SU-DHL-6 (cell line): ENCODE measurements around the gene DBF4B.

Source experiments
- H2AFZ ChIP-seq: fragments of 200-600 bp; sonication (generic); 2 replicates; pipeline ENCODE4 v1.6.1; 2014; ENCODE audit warnings: low read depth, mild to moderate bottlenecking, moderate library complexity, mixed read lengths, antibody characterized with exemption, low read length; ENCODE audit not compliant: severe bottlenecking
- H3F3A ChIP-seq: fragments of 200-600 bp; shearing (Covaris generic); 2 replicates; pipeline ENCODE4 v1.6.0; 2016; ENCODE audit warnings: antibody characterized with exemption, mild to moderate bottlenecking; ENCODE audit not compliant: insufficient read depth
- H3K27ac ChIP-seq: fragments of 200-600 bp; sonication (generic); 2 replicates; pipeline ENCODE4 v1.5.1; 2016; ENCODE audit warnings: low read depth, mild to moderate bottlenecking, low read length, moderate library complexity, mixed read lengths
- H3K27me3 ChIP-seq: fragments of 200-600 bp; sonication (generic), shearing (Covaris generic); 2 replicates; pipeline ENCODE4 v1.6.0; 2014; ENCODE audit warnings: mild to moderate bottlenecking, low read length
- H3K36me3 ChIP-seq: fragments of 200-600 bp; sonication (generic); 2 replicates; pipeline ENCODE4 v1.6.1; 2014; ENCODE audit warnings: mild to moderate bottlenecking, low read length, mixed read lengths
- H3K4me2 ChIP-seq: fragments of 300-600, 200-600 bp; shearing (Covaris generic), sonication (generic); 2 replicates; pipeline ENCODE4 v1.6.0; 2014; ENCODE audit warnings: low read length, low read depth, mild to moderate bottlenecking; ENCODE audit not compliant: poor library complexity, severe bottlenecking
- H3K4me3 ChIP-seq: fragments of 200-600 bp; sonication (generic); 2 replicates; pipeline ENCODE4 v1.5.1; 2014; ENCODE audit warnings: antibody characterized with exemption, low read length, mild to moderate bottlenecking, mixed read lengths; ENCODE audit not compliant: insufficient read depth, poor library complexity, severe bottlenecking
- H3K79me2 ChIP-seq: fragments of 200-600 bp; sonication (generic); 2 replicates; pipeline ENCODE4 v1.6.1; 2014; ENCODE audit warnings: mild to moderate bottlenecking, low read length, moderate library complexity; ENCODE audit not compliant: insufficient read depth
- H3K9ac ChIP-seq: fragments of 200-600 bp; sonication (generic); 2 replicates; pipeline ENCODE4 v1.7.0; 2014; ENCODE audit warnings: mild to moderate bottlenecking, low read length
- H3K9me2 ChIP-seq: fragments of 200-600 bp; sonication (generic); replicated peaks from 2 replicates; pipeline ENCODE4 v1.6.1; 2014; ENCODE audit warnings: low read length; ENCODE audit not compliant: insufficient read depth
- H3K9me3 ChIP-seq: fragments of 200-600 bp; sonication (generic); 2 replicates; pipeline ENCODE4 v1.6.1; 2014; ENCODE audit warnings: low read length, mixed read lengths; ENCODE audit not compliant: insufficient read depth
- H4K20me1 ChIP-seq: fragments of 200-600 bp; sonication (generic); 2 replicates; pipeline ENCODE4 v1.6.1; 2014; ENCODE audit warnings: low read depth, mild to moderate bottlenecking, antibody characterized with exemption, low read length, moderate library complexity, mixed read lengths
- CTCF ChIP-seq: fragments of 200-600 bp; sonication (generic); IDR thresholded peaks from one replicate; pipeline ENCODE4 v1.5.1; 2017; ENCODE audit warnings: antibody characterized with exemption, mild to moderate bottlenecking, low read length, moderate library complexity; ENCODE audit not compliant: insufficient read depth, poor library complexity, severe bottlenecking
- EZH2phosphoT487 ChIP-seq: fragments of 200-600 bp; sonication (generic), shearing (Covaris generic); conservative IDR thresholded peaks from 2 replicates; pipeline ENCODE4 v1.6.1; 2018; ENCODE audit warnings: mild to moderate bottlenecking, antibody characterized with exemption, low read length, moderate library complexity, mixed read lengths

The DBF4B gene

GRCh38 chr17:44788139-44788538 lies 79.7 kb downstream of the DBF4B start:
- H3K9me2 ChIP-seq, result no peaks in the 10 kb centered on the region
- H3K9me3 ChIP-seq, result no peaks in the 10 kb centered on the region
- 0 out of 2 replicates have a peak, but pooled peaks cover 6% of the 10 kb centered on the region for H3F3A ChIP-seq
- H4K20me1 ChIP-seq, result no peaks in the 10 kb centered on the region
- no peaks in the 10 kb centered on the region for H3K27me3 ChIP-seq
- no peaks in the 10 kb centered on the region for H3K79me2 ChIP-seq
- H3K4me2 ChIP-seq, result no peak overlapping the region
- no peak overlapping the region for H3K27ac ChIP-seq
- no peak overlapping the region for H3K4me3 ChIP-seq
- H3K9ac ChIP-seq, result no peak overlapping the region
- H2AFZ ChIP-seq, result no peak overlapping the region
- TF ChIP-seq CTCF, result no peak
- no peak for TF ChIP-seq EZH2phosphoT487
- H3K36me3 ChIP-seq, result no peaks in the 10 kb centered on the region

- Histone ChIP-seq H3F3A (0 out of 2 replicates have a peak, but pooled peaks cover 6% of the 10 kb centered on the region), H2AFZ (no peak overlapping the region), H3K4me2 (no peak overlapping the region), H3K79me2 (no peaks in the 10 kb centered on the region), H3K36me3 (no peaks in the 10 kb centered on the region), H3K9ac (no peak overlapping the region), H3K9me3 (no peaks in the 10 kb centered on the region), H3K4me3 (no peak overlapping the region), H3K27me3 (no peaks in the 10 kb centered on the region), H3K27ac (no peak overlapping the region), H3K9me2 (no peaks in the 10 kb centered on the region), H4K20me1 (no peaks in the 10 kb centered on the region)
- no peak for TF ChIP-seq CTCF
- no peak for TF ChIP-seq EZH2phosphoT487
These were observed 83.8 kb downstream of the DBF4B start for GRCh38 chr17:44792276-44792675.

- no peak overlapping the region for H3K4me3 ChIP-seq
- TF ChIP-seq EZH2phosphoT487, result no peak
- no peak for TF ChIP-seq CTCF
- no peaks in the 10 kb centered on the region for H3K27me3 ChIP-seq
- H3K9me3 ChIP-seq, result no peaks in the 10 kb centered on the region
- no peak overlapping the region for H3K4me2 ChIP-seq
- H2AFZ ChIP-seq, result no peak overlapping the region
- no peak overlapping the region for H3K9ac ChIP-seq
- H3F3A ChIP-seq, result 0 out of 2 replicates have a peak, but pooled peaks cover 6% of the 10 kb centered on the region
- no peaks in the 10 kb centered on the region for H3K9me2 ChIP-seq
- no peak overlapping the region for H3K27ac ChIP-seq
- H3K79me2 ChIP-seq, result no peaks in the 10 kb centered on the region
- no peaks in the 10 kb centered on the region for H3K36me3 ChIP-seq
- no peaks in the 10 kb centered on the region for H4K20me1 ChIP-seq
These were observed 85.7 kb downstream of the DBF4B start for GRCh38 chr17:44793885-44794842.
